Sigmoid colon (tissue), 7 donors: ENCODE results near the gene TBC1D21. TPM values are rescaled to one million over a fixed set of nuclear protein-coding genes. Genes with fewer than 3 reads are reported as not detected.

Experiments used
- DNase-seq: peaks from one replicate; pipeline ENCODE4 v3.0.0-alpha.2; 2019
- H3K27ac ChIP-seq, 4 donors: fragments of 200-600 bp; sonication (generic); one replicate each; pipeline ENCODE4 v1.5.1; 2016 to 2019; ENCODE audit warnings: mild to moderate bottlenecking in 1 of 4
- H3K27me3 ChIP-seq, 3 donors: fragments of 200-600 bp; sonication (generic); one replicate each; pipeline ENCODE4 v1.5.1; 2019; ENCODE audit warnings: mild to moderate bottlenecking in 1 of 3
- H3K36me3 ChIP-seq, 4 donors: fragments of 200-600 bp; sonication (generic); one replicate each; pipeline ENCODE4 v1.5.1; 2016 to 2019
- H3K4me1 ChIP-seq, 4 donors: fragments of 200-600 bp; sonication (generic); one replicate each; pipeline ENCODE4 v1.5.1; 2017 to 2019
- H3K4me3 ChIP-seq, 4 donors: fragments of 200-600 bp; sonication (generic); one replicate each; pipeline ENCODE4 v1.5.1; 2017 to 2019; ENCODE audit warnings: mild to moderate bottlenecking in 2 of 4, moderate library complexity in 1 of 4
- H3K9me3 ChIP-seq, 4 donors: fragments of 200-600 bp in 3 of 4; sonication (generic) in 3 of 4; one replicate each; pipeline versions ENCODE4 v1.5.1 to v1.6.1; 2013 to 2019
- EP300 ChIP-seq, 4 donors: sonication (generic); formaldehyde crosslinking; IDR thresholded peaks; one replicate each; pipeline ENCODE4 v1.6.1; 2017; ENCODE audit warnings: antibody characterized with exemption in 4 of 4
- POLR2A ChIP-seq, 2 donors: fragments of 450-650 bp; IDR thresholded peaks; one replicate each; pipeline ENCODE4 v1.6.1; 2016; ENCODE audit warnings: antibody characterized with exemption in 2 of 2, mild to moderate bottlenecking in 2 of 2, moderate library complexity in 2 of 2
- POLR2AphosphoS5 ChIP-seq, 4 donors: sonication (generic); formaldehyde crosslinking; IDR thresholded peaks; one replicate each; pipeline ENCODE4 v1.6.1; 2017; ENCODE audit warnings: antibody characterized with exemption in 4 of 4
- WGBS, 2 donors: extraction: QIAGEN DNeasy Blood & Tissue Kit; methylation state at CpG; one replicate each; pipeline ENCODE4 v1.1.7; 2013; 5-methylcytosine and 5-hydroxymethylcytosine counted together
- intact Hi-C: fragments of 100-400 bp; cut with DNase I; formaldehyde crosslinking; loops from one replicate; pipeline ENCODE4 v1.15.1; 2023
- polyA plus RNA-seq, 3 donors: library from polyadenylated mRNA; stranded (reverse); fragments of 200-250 nt; gene quantifications; one replicate each; pipeline ENCODE4 v1.2.3, GENCODE V29; 2013
- total RNA-seq, 4 donors: library from RNA; depleted of rRNA; stranded (reverse); fragments of >200 nt; gene quantifications; one replicate each; pipeline ENCODE4 v1.1.0, GENCODE V29; 2016
- TF ChIP-seq, protein P1 (sequence below), 4 experiments: fragments of 450-650 bp in 3 of 4; fragments of 200-600 bp in 1 of 4; IDR thresholded peaks; one replicate each; pipeline ENCODE4 v1.5.1; 2016 to 2019; ENCODE audit warnings: antibody characterized with exemption in 4 of 4, mild to moderate bottlenecking in 3 of 4, moderate library complexity in 2 of 4
- donor health status: healthy with polysubstance abuse.
- donor health status: Bipolar disorder and iron deficiency.
- donor health status: healthy.

TBC1D21 gene
- total and polyA plus RNA-seq, 7 donors = not detected

DNA sequence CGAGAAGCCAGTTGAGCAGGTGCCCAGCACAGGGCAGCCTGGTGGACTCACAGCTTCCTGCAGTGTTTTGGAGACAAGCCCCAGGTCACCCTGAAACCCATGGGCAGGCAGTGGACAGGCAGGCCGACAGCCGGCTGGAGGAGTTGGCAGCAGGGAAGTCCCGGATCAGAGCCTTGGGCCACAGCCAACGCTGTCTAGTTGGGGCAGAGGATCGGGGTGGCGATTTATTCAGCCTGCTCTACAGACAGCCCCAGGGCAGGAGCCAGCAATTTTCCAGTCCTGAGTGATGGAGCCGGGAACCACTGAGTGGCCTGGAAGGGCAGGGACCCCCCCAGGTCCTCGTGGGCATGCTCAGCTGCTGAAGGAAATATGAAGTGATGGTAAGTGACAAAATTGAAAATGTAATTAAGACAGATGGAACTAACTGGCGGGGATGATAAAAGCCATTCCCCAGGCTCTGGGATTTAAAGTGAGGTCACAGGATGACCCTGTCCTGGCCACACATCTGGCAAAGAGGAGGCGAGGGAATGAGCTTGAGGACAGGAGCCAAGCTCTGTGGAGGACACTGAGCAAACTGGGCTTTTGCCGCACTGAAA is 34.4 kb upstream of the TBC1D21 start:
- peaks cover 0 to 9% (median 8%) of the 10 kb centered on the region in 4 donors for H3K4me1 ChIP-seq
- DNase-seq = peak; percentile 70
- H3K27me3 ChIP-seq = peaks cover 0 to 18% (median 4%) of the 10 kb centered on the region in 3 donors
- TF ChIP-seq, protein P1, sequence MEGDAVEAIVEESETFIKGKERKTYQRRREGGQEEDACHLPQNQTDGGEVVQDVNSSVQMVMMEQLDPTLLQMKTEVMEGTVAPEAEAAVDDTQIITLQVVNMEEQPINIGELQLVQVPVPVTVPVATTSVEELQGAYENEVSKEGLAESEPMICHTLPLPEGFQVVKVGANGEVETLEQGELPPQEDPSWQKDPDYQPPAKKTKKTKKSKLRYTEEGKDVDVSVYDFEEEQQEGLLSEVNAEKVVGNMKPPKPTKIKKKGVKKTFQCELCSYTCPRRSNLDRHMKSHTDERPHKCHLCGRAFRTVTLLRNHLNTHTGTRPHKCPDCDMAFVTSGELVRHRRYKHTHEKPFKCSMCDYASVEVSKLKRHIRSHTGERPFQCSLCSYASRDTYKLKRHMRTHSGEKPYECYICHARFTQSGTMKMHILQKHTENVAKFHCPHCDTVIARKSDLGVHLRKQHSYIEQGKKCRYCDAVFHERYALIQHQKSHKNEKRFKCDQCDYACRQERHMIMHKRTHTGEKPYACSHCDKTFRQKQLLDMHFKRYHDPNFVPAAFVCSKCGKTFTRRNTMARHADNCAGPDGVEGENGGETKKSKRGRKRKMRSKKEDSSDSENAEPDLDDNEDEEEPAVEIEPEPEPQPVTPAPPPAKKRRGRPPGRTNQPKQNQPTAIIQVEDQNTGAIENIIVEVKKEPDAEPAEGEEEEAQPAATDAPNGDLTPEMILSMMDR (IDR thresholded peaks at IDR 0.05) = no peak
- TF ChIP-seq EP300 (IDR thresholded peaks at IDR 0.05) = no peak
- TF ChIP-seq POLR2AphosphoS5 (IDR thresholded peaks at IDR 0.05) = no peak
- TF ChIP-seq POLR2A (IDR thresholded peaks at IDR 0.05) = no peak
- H3K4me3 ChIP-seq = no peak overlapping the region
- no peak overlapping the region for H3K27ac ChIP-seq
- WGBS, 2 donors = 46 to 63% methylated on average over 12 of the region's 12 CpGs
- intact Hi-C loops = no loop called here
- H3K36me3 ChIP-seq = no peaks in the 10 kb centered on the region
- no peaks in the 10 kb centered on the region for H3K9me3 ChIP-seq

- Histone ChIP-seq H3K36me3 (no peaks in the 10 kb centered on the region), H3K27ac (no peak overlapping the region), H3K4me1 (peaks cover 0 to 9% (median 8%) of the 10 kb centered on the region in 4 donors), H3K27me3 (peaks cover 0 to 10% (median 4%) of the 10 kb centered on the region in 3 donors), H3K9me3 (no peaks in the 10 kb centered on the region), H3K4me3 (no peak overlapping the region)
- DNase-seq = no peak
- intact Hi-C loops = no loop called here
- 80 to 85% methylated on average over 8 of the region's 8 CpGs for WGBS, 2 donors
- TF ChIP-seq, protein P1 (IDR thresholded peaks at IDR 0.05) = no peak
- TF ChIP-seq POLR2A (IDR thresholded peaks at IDR 0.05) (no peak), POLR2AphosphoS5 (IDR thresholded peaks at IDR 0.05) (no peak), EP300 (IDR thresholded peaks at IDR 0.05) (no peak)
Observed at GRCh38 chr15:73839699-73840377, 33.5 kb upstream of the TBC1D21 start.

DNA sequence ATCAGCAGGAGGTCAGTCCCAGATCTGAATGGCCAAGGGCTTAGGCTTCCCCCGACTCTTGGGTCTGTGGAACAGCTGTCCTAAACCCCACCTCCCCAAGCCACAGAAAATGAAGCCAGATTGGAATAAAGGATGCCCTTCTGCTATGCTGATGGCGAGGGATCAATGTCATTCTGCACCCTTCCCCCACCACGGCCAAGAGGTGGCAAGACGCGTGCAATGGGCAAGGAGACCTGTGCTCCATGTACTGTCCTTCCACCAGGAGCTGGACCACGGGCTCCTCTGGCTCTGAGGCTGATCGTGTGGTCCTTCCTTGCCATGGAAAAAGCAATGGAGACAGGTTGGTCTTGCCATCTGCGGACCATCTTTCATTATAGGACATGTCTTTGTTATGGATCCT is 32.6 kb upstream of the TBC1D21 start:
- H3K27ac ChIP-seq = no peak overlapping the region
- no peak overlapping the region for H3K4me3 ChIP-seq
- H3K9me3 ChIP-seq = no peaks in the 10 kb centered on the region
- H3K36me3 ChIP-seq = no peaks in the 10 kb centered on the region
- TF ChIP-seq, protein P1 (IDR thresholded peaks at IDR 0.05) = no peak
- TF ChIP-seq POLR2AphosphoS5 (IDR thresholded peaks at IDR 0.05) = no peak
- no peak for TF ChIP-seq EP300 (IDR thresholded peaks at IDR 0.05)
- TF ChIP-seq POLR2A (IDR thresholded peaks at IDR 0.05) = no peak
- peaks cover 0 to 10% (median 4%) of the 10 kb centered on the region in 3 donors for H3K27me3 ChIP-seq
- H3K4me1 ChIP-seq = peaks cover 0 to 9% (median 8%) of the 10 kb centered on the region in 4 donors
- DNase-seq = no peak
- 77 to 84% methylated on average over 8 of the region's 8 CpGs for WGBS, 2 donors
- intact Hi-C loops = no loop called here

DNA sequence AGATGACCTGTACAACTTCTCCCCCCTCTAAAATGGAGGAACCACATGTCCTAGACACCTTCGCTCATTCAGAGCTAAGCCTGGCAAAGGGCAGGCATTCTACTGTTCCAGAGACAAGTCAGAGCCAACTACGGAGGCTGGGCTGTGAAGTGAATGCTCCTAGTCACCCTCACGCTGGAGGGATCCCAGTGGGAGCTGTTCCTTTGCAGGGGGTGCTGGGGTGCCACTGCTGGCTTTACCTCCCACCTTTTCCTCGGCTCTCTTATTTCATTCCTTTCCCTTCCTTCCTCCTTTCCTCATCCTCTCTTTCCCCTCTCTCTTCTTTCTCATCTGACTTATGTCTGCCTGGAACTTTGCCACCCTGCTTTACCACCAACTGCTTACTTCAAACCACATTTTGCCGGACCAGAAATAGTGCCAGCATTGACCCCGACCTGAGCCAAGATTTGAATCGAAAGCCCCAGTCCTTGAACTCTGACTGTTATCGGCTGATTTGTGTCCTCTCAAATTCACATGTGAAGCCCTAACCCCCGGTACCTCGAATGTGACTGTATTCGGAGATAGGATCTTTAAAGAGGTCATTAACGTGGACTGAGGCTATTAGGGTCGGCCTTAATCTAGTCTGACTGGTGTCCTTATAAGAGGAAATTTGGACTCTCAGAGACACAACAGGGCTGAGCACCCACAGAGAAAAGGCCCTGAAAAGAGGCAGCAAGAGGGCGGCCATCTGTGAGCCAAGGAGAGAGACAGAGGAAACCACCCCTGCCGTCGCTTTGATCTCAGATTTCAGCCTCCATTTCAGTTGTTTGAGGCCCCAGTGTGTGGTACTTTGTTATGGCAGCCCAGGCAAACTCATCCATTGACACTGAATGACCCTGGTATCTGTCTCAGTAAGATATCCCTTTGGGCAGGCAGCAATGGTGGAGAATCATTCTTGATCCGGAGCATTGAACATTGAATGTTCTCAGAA is 31.3 kb upstream of the TBC1D21 start:
- Histone ChIP-seq H3K27ac (no peak overlapping the region), H3K4me3 (no peak overlapping the region), H3K9me3 (no peaks in the 10 kb centered on the region), H3K4me1 (peaks cover 0 to 9% (median 8%) of the 10 kb centered on the region in 4 donors), H3K36me3 (no peaks in the 10 kb centered on the region), H3K27me3 (peaks cover 0 to 10% (median 4%) of the 10 kb centered on the region in 3 donors)
- TF ChIP-seq POLR2AphosphoS5 (IDR thresholded peaks at IDR 0.05) (no peak), EP300 (IDR thresholded peaks at IDR 0.05) (no peak), POLR2A (IDR thresholded peaks at IDR 0.05) (no peak)
- TF ChIP-seq, protein P1 (IDR thresholded peaks at IDR 0.05) = no peak
- intact Hi-C loops = no loop called here
- 63 to 64% methylated on average over 17 of the region's 17 CpGs for WGBS, 2 donors
- no peak for DNase-seq
